Activated T-helper 9 cell treated with anti-CD3 and anti-CD28 coated beads, Interleukin-2, amount 50 U/mL, for 16 hours (primary cell): Measurements from ENCODE around the gene AP1S1.
A peak's percentile ranks its signal among the peaks of the same experiment; 100 is the strongest.
"Not testable (repeated sequence)": the region's sequence is repeated elsewhere in the genome, so short reads cannot be mapped to it uniquely, and the experiment has no call there.

Experiments used
- DNase-seq: peaks from one replicate; pipeline ENCODE4 v3.0.0-alpha.2; 2020; ENCODE audit warnings: low read depth

AP1S1 gene

DNA sequence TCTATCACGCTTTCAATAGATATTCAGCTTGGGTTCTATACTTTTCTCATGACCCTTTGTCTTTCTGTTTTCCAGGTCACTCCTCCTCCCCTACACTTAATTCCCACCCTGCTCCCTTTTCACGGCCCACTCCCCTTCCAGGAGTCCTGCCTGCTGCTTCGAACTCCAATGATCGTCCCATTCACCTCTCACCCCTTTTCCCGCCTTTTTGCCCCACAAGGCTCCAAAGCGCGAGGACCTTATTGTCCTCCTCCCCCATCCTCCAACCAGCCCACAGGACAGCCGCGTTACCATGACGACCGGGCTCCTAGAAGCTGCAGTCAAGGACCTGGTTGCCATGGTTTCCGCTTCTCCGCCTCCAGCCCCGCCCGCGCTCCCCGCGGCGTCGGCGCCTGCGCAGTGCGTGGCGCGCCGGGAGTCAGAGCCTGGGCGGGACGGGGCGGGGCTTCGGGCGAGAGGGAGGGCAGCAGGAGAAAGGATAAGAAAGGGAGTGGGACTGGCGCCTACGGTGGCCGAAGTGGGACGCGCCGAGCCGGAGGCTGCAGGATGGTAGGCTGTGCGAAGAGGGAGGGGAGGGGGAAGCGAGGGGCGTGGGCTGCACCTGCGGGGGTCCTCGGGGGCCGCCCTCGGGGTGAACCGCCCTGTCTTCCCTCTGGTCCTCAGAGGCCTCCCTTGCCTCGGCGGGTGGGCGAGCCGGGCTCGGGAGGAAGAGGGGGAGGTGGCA is at the start of gene AP1S1:
TSS of gene AP1S1 (plus strand) at position 508 of the 724 bp plus-strand sequence. CDS start at position 547, 39 bp downstream.
- DNase-seq = peak; percentile 88

- no peak for DNase-seq
These were observed 49.5 kb upstream of the AP1S1 start for GRCh38 chr7:101104799-101105198.

- not testable (repeated sequence) for DNase-seq
These were observed 49.0 kb upstream of the AP1S1 start for GRCh38 chr7:101105248-101105647.

- DNase-seq = no peak
These were observed 47.9 kb upstream of the AP1S1 start for GRCh38 chr7:101106386-101106785.

DNA sequence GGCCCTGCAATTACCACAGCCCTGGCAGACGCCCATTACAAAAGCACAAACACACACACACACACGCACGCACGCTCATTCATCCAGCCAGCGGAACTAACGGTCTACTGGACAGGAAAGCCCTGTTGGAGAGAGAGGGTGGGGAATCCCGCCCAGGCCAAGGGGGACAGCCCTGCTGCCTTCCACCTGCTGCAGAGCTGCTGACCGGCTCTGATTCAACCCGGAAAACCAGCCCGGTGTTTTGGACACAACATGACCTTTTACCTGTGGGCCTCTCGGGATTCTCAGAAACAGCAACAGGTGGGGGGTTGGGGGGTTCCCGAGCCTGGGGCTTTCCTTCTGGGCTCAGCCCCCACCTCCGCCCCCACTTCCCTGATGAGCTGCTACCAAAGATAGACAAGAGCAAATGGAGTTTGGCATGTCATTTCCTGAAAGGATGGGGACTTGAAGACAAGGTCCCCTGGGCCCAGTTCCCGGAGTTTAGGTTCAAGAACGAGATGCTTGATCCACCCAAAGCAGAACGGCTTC is 45.9 kb upstream of the AP1S1 start:
- no peak for DNase-seq

DNA sequence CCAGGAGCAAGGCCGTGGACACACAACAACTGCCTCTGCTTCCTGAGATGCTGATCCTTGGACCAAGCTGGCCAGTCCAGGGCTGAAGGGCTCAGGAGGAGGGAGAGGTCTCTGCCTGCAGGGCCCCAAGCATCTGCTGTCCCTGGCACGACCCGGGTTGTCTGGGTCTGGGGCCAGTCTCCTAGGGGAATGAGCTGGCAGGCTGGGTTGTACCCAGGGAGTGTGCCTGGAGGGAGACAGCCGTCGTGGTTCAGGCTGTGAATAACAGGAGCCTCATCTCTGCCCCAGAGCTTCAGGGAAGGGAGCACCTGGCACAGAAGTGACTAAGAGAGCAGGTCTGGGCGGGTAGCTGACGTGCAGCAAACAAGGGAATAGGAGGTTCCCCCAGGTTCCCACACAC is 45.3 kb upstream of the AP1S1 start:
- DNase-seq = no peak

- no peak for DNase-seq
These were observed 44.9 kb upstream of the AP1S1 start for GRCh38 chr7:101109368-101109767.

DNA sequence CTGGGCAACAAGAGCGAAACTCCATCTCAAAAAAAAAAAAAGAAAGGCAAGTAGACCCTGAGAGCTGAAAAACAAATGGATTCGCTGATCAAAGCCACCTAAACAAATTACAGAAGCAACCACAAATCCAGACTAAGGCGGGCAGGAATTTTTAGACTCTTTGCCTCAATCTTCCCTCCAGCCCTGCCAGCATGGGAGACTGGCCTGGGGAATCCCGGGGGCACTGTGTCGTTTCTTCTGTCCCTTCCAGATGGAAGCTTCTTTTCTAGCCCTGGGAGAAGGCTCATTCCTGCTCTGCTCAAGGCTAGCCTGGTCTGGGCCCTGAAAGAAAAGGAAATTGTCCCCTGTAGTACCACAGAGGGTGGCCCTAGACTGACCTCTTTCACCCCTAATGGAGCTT is 43.0 kb upstream of the AP1S1 start:
- DNase-seq = no peak

DNA sequence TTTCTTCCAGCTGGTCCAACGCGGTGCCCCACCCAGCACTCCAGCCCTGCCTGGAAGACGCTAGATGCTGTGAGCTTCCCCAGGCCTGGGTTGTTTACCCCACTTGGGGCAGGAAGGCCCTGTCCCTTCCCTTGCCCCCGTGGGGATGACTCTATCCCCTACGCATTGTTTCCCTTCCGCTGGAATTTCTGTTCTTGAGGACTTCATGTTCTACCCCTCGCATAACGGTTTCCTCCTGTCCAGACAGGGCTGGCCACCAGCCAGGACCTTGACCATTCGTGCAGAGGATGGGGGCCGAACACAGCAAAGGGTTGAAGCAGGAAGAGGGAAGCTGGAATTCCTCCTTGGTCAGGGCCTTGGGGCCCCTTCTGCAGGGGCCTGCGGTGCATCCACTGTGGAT is 42.0 kb upstream of the AP1S1 start:
- DNase-seq = no peak

GRCh38 chr7:101113140-101113539 is 41.1 kb upstream of the AP1S1 start:
- DNase-seq = not testable (repeated sequence)

- no peak for DNase-seq
These were observed 40.4 kb upstream of the AP1S1 start for GRCh38 chr7:101113836-101114235.

GRCh38 chr7:101114492-101114891 is 39.8 kb upstream of the AP1S1 start:
- no peak for DNase-seq

DNA sequence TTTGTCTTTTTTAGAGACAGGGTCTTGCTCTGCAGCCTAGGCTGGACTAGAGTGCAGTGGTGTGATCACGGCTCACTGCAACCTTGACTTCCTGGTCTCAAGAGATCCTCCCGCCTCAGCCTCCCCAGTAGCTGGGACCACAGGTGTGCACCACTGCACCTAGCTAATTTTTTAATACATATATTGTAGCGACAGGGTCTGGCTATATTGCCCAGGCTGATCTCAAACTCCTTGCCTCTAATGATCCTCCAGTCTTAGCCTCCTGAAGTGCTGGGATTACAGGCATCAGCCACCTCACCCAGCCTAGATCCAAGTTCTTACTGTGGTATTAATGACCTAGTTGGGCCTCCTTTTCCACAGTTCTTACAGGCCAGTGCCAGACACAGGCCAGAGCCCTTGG is 39.1 kb upstream of the AP1S1 start:
- DNase-seq = no peak

DNA sequence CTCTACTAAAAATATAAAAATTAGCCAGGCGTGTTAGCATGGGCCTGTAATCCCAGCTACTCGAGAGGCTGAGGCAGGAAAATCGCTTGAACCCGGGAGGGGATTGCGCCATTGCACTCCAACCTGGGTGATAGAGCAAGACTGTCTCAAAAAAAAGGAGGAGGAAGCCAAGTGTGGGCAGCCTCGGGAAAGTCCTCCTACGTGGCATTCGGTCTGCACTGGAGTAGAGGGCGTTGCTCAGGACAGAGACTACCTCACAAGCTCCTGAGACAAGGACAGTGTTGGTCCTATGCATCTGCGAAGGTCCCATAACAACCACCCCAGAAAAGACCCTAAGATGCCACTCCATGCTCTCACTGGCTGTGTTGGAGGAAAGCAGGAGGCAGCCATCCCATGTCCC is 37.4 kb upstream of the AP1S1 start:
- DNase-seq = no peak

GRCh38 chr7:101118856-101119255 is 35.4 kb upstream of the AP1S1 start:
- DNase-seq = no peak

DNA sequence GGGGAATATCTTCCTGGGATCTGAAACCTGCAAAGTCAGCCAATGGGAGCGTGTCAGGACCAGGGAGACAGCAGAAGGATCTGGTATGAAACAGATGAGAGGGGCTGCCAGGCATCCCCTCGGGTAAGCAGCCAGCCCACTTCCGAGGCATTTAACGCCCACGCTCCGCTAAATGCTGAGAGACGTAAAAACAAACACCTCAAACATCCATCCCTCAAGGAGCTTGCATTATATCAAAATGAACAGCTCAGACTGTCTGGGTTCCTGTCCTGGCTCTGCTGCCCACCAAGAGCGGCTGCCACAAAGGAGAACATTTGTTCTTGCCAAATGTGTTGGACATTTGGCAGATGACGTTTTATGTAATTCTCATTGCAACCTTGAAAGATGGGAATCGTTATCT is 34.4 kb upstream of the AP1S1 start:
- no peak for DNase-seq

- no peak for DNase-seq
These were observed 34.0 kb upstream of the AP1S1 start for GRCh38 chr7:101120315-101120714.

DNA sequence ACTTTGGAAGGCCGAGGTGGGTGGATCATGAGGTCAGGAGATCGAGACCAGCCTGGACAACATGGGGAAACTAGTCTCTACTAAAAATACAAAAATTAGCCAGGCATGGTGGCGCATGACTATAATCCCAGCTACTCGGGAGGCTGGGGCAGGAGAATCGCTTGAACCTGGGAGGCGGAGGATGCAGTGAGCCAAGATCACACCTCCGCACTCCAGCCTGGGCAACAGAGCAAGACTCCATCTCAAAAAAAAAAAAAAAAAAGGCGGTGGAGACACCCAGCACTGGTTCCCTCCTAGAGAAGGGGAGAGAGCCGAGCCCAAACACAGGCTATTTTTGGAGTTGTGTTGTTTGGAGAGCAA is 32.7 kb upstream of the AP1S1 start:
- not testable (repeated sequence) for DNase-seq

GRCh38 chr7:101121991-101122932 is 32.0 kb upstream of the AP1S1 start:
- no peak for DNase-seq

GRCh38 chr7:101122933-101123702 is 31.2 kb upstream of the AP1S1 start:
- no peak for DNase-seq

DNA sequence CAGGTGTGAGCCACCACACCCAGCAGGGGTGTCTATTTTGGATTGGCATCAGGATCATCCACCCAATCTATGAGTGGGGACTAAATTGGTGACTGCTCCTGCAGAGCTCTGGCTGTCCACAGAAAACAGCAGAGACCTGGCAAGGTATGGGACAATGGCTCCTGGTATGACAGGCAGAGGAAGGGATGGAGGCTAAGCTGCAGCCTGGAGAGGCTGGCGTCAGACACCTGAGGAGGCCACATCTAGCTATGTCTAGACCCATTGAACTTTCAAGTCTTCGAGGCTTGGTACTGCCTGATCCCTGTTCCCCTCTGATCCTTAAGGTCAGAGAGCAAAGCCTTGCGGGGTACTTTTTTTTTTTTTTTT is 30.6 kb upstream of the AP1S1 start:
- no peak for DNase-seq

GRCh38 chr7:101124376-101125056 is 29.8 kb upstream of the AP1S1 start:
- DNase-seq = no peak
